ENCODE measurements around the gene DLEC1.
A peak's percentile ranks its signal among the peaks of the same experiment; 100 is the strongest.

DLEC1 gene

GRCh38 chr3:38129058-38129457, 90.0 kb downstream of the DLEC1 start:
- H4K20me1 ChIP-seq (ENCODE audit: insufficient read depth), result no peaks in the 10 kb centered on the region
- no peaks in the 10 kb centered on the region for H3K4me1 ChIP-seq (ENCODE audit: low read depth, poor library complexity, severe bottlenecking)
- no peak overlapping the region for H3K9ac ChIP-seq
- no peak overlapping the region for H2AFZ ChIP-seq (ENCODE audit: low read depth)
- H3K27ac ChIP-seq, result no peak overlapping the region
- no peaks in the 10 kb centered on the region for H3K36me3 ChIP-seq (ENCODE audit: insufficient read depth)
- no peak overlapping the region for H3K4me2 ChIP-seq
- H3K4me3 ChIP-seq (IDR thresholded peaks at IDR 0.05; ENCODE audit: insufficient read depth, low read depth, low read length), result no peak overlapping the region
- H3K27me3 ChIP-seq (ENCODE audit: insufficient read depth, low read depth), result no peaks in the 10 kb centered on the region
- no peaks in the 10 kb centered on the region for H3K79me2 ChIP-seq (ENCODE audit: insufficient read depth, low read depth)
- TF ChIP-seq CTCF (conservative IDR thresholded peaks at IDR 0.05; ENCODE audit: low read depth, low read length), result no peak

- Histone ChIP-seq H2AFZ (ENCODE audit: low read depth) (no peak overlapping the region), H3K27ac (no peak overlapping the region), H3K36me3 (ENCODE audit: insufficient read depth) (no peaks in the 10 kb centered on the region), H4K20me1 (ENCODE audit: insufficient read depth) (no peaks in the 10 kb centered on the region), H3K9ac (no peak overlapping the region), H3K79me2 (ENCODE audit: insufficient read depth, low read depth) (no peaks in the 10 kb centered on the region), H3K4me3 (IDR thresholded peaks at IDR 0.05; ENCODE audit: insufficient read depth, low read depth, low read length) (no peak overlapping the region), H3K27me3 (ENCODE audit: insufficient read depth, low read depth) (no peaks in the 10 kb centered on the region), H3K4me1 (ENCODE audit: low read depth, poor library complexity, severe bottlenecking) (no peaks in the 10 kb centered on the region), H3K4me2 (no peak overlapping the region)
- no peak for TF ChIP-seq CTCF (conservative IDR thresholded peaks at IDR 0.05; ENCODE audit: low read depth, low read length)
Observed at GRCh38 chr3:38130631-38131065, 91.6 kb downstream of the DLEC1 start.

GRCh38 chr3:38131621-38132369, 92.8 kb downstream of the DLEC1 start:
- H3K79me2 ChIP-seq (ENCODE audit: insufficient read depth, low read depth), result no peaks in the 10 kb centered on the region
- 0 out of 2 replicates have a peak, but pooled peaks have one; percentile 33 for TF ChIP-seq CTCF (conservative IDR thresholded peaks at IDR 0.05; ENCODE audit: low read depth, low read length)
- no peak overlapping the region for H3K4me2 ChIP-seq
- H4K20me1 ChIP-seq (ENCODE audit: insufficient read depth), result no peaks in the 10 kb centered on the region
- H3K4me1 ChIP-seq (ENCODE audit: low read depth, poor library complexity, severe bottlenecking), result no peaks in the 10 kb centered on the region
- no peak overlapping the region for H3K27ac ChIP-seq
- H3K27me3 ChIP-seq (ENCODE audit: insufficient read depth, low read depth), result no peaks in the 10 kb centered on the region
- H3K36me3 ChIP-seq (ENCODE audit: insufficient read depth), result no peaks in the 10 kb centered on the region
- no peak overlapping the region for H2AFZ ChIP-seq (ENCODE audit: low read depth)
- H3K9ac ChIP-seq, result no peak overlapping the region
- no peak overlapping the region for H3K4me3 ChIP-seq (IDR thresholded peaks at IDR 0.05; ENCODE audit: insufficient read depth, low read depth, low read length)

- Histone ChIP-seq H3K27me3 (ENCODE audit: insufficient read depth, low read depth) (no peaks in the 10 kb centered on the region), H3K9ac (no peak overlapping the region), H3K4me2 (no peak overlapping the region), H4K20me1 (ENCODE audit: insufficient read depth) (no peaks in the 10 kb centered on the region), H3K4me3 (IDR thresholded peaks at IDR 0.05; ENCODE audit: insufficient read depth, low read depth, low read length) (no peak overlapping the region), H3K79me2 (ENCODE audit: insufficient read depth, low read depth) (no peaks in the 10 kb centered on the region), H3K4me1 (ENCODE audit: low read depth, poor library complexity, severe bottlenecking) (peaks cover 5% of the 10 kb centered on the region), H2AFZ (ENCODE audit: low read depth) (no peak overlapping the region), H3K27ac (no peak overlapping the region), H3K36me3 (ENCODE audit: insufficient read depth) (no peaks in the 10 kb centered on the region)
- no peak for TF ChIP-seq CTCF (conservative IDR thresholded peaks at IDR 0.05; ENCODE audit: low read depth, low read length)
Observed at GRCh38 chr3:38133209-38133556, 94.2 kb downstream of the DLEC1 start.

All from KMS-11 (cell line).